ENCODE measurements around the gene ZNF652.

The ZNF652 gene

GRCh38 chr17:49333804-49334203 lies 28.2 kb downstream of the ZNF652 start:
- H3K9me3 ChIP-seq (ENCODE audit: insufficient read depth, low read length), result no peaks in the 10 kb centered on the region
- H3K4me2 ChIP-seq (ENCODE audit: low read depth, low read length, poor library complexity, severe bottlenecking), result no peak overlapping the region
- no peaks in the 10 kb centered on the region for H3F3A ChIP-seq (ENCODE audit: insufficient read depth)
- H3K27me3 ChIP-seq (ENCODE audit: low read length), result no peaks in the 10 kb centered on the region
- no peak overlapping the region for H3K27ac ChIP-seq (ENCODE audit: low read depth, low read length)
- H3K9ac ChIP-seq (ENCODE audit: low read length), result no peak overlapping the region
- no peak overlapping the region for H2AFZ ChIP-seq (ENCODE audit: low read depth, low read length, severe bottlenecking)
- H4K20me1 ChIP-seq (ENCODE audit: low read depth, low read length), result no peaks in the 10 kb centered on the region
- H3K36me3 ChIP-seq (ENCODE audit: low read length), result no peaks in the 10 kb centered on the region
- TF ChIP-seq EZH2phosphoT487 (conservative IDR thresholded peaks at IDR 0.05; ENCODE audit: low read length), result no peak
- TF ChIP-seq, protein P1, sequence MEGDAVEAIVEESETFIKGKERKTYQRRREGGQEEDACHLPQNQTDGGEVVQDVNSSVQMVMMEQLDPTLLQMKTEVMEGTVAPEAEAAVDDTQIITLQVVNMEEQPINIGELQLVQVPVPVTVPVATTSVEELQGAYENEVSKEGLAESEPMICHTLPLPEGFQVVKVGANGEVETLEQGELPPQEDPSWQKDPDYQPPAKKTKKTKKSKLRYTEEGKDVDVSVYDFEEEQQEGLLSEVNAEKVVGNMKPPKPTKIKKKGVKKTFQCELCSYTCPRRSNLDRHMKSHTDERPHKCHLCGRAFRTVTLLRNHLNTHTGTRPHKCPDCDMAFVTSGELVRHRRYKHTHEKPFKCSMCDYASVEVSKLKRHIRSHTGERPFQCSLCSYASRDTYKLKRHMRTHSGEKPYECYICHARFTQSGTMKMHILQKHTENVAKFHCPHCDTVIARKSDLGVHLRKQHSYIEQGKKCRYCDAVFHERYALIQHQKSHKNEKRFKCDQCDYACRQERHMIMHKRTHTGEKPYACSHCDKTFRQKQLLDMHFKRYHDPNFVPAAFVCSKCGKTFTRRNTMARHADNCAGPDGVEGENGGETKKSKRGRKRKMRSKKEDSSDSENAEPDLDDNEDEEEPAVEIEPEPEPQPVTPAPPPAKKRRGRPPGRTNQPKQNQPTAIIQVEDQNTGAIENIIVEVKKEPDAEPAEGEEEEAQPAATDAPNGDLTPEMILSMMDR (IDR thresholded peaks at IDR 0.05; ENCODE audit: insufficient read depth, low read length, poor library complexity, severe bottlenecking), result no peak
- no peak overlapping the region for H3K4me3 ChIP-seq (ENCODE audit: insufficient read depth, low read length, poor library complexity, severe bottlenecking)
- peaks cover 39% of the 10 kb centered on the region for H3K79me2 ChIP-seq (ENCODE audit: insufficient read depth, low read length)
- H3K9me2 ChIP-seq (replicated peaks; ENCODE audit: insufficient read depth, low read length), result no peaks in the 10 kb centered on the region

GRCh38 chr17:49327835-49328784 lies 33.9 kb downstream of the ZNF652 start:
- Histone ChIP-seq H3K27me3 (ENCODE audit: low read length) (no peaks in the 10 kb centered on the region), H3K9me3 (ENCODE audit: insufficient read depth, low read length) (no peaks in the 10 kb centered on the region), H2AFZ (ENCODE audit: low read depth, low read length, severe bottlenecking) (no peak overlapping the region), H3F3A (ENCODE audit: insufficient read depth) (no peaks in the 10 kb centered on the region), H3K4me2 (ENCODE audit: low read depth, low read length, poor library complexity, severe bottlenecking) (no peak overlapping the region), H3K9ac (ENCODE audit: low read length) (no peak overlapping the region), H3K9me2 (replicated peaks; ENCODE audit: insufficient read depth, low read length) (no peaks in the 10 kb centered on the region), H3K27ac (ENCODE audit: low read depth, low read length) (no peak overlapping the region), H4K20me1 (ENCODE audit: low read depth, low read length) (no peaks in the 10 kb centered on the region), H3K4me3 (ENCODE audit: insufficient read depth, low read length, poor library complexity, severe bottlenecking) (no peak overlapping the region), H3K79me2 (ENCODE audit: insufficient read depth, low read length) (peaks cover 24% of the 10 kb centered on the region), H3K36me3 (ENCODE audit: low read length) (no peaks in the 10 kb centered on the region)
- TF ChIP-seq, protein P1 (IDR thresholded peaks at IDR 0.05; ENCODE audit: insufficient read depth, low read length, poor library complexity, severe bottlenecking), result no peak
- TF ChIP-seq EZH2phosphoT487 (conservative IDR thresholded peaks at IDR 0.05; ENCODE audit: low read length), result no peak

- no peaks in the 10 kb centered on the region for H3K36me3 ChIP-seq (ENCODE audit: low read length)
- H3K9me2 ChIP-seq (replicated peaks; ENCODE audit: insufficient read depth, low read length), result no peaks in the 10 kb centered on the region
- no peak overlapping the region for H3K4me2 ChIP-seq (ENCODE audit: low read depth, low read length, poor library complexity, severe bottlenecking)
- no peak overlapping the region for H2AFZ ChIP-seq (ENCODE audit: low read depth, low read length, severe bottlenecking)
- H3K9me3 ChIP-seq (ENCODE audit: insufficient read depth, low read length), result no peaks in the 10 kb centered on the region
- H3K4me3 ChIP-seq (ENCODE audit: insufficient read depth, low read length, poor library complexity, severe bottlenecking), result no peak overlapping the region
- no peaks in the 10 kb centered on the region for H4K20me1 ChIP-seq (ENCODE audit: low read depth, low read length)
- no peak overlapping the region for H3K9ac ChIP-seq (ENCODE audit: low read length)
- H3K27ac ChIP-seq (ENCODE audit: low read depth, low read length), result no peak overlapping the region
- no peaks in the 10 kb centered on the region for H3K27me3 ChIP-seq (ENCODE audit: low read length)
- TF ChIP-seq EZH2phosphoT487 (conservative IDR thresholded peaks at IDR 0.05; ENCODE audit: low read length), result no peak
- TF ChIP-seq, protein P1 (IDR thresholded peaks at IDR 0.05; ENCODE audit: insufficient read depth, low read length, poor library complexity, severe bottlenecking), result no peak
- H3K79me2 ChIP-seq (ENCODE audit: insufficient read depth, low read length), result peaks cover 24% of the 10 kb centered on the region
- H3F3A ChIP-seq (ENCODE audit: insufficient read depth), result no peaks in the 10 kb centered on the region
Observed at GRCh38 chr17:49325980-49326379, 36.1 kb downstream of the ZNF652 start.
